ENCODE results near the gene IPCEF1. TPM values are rescaled to one million over a fixed set of nuclear protein-coding genes. Genes with fewer than 3 reads are reported as not detected.
A peak's percentile ranks its signal among the peaks of the same experiment; 100 is the strongest.

Gene IPCEF1
- total RNA-seq (2014; rRNA removed; shearing (Covaris generic)), result 0.13 TPM in 1 of 2 replicates, not detected in the other
- polyA plus RNA-seq (2015; cell fraction: cytosol; rRNA removed), result not detected in 2 replicates
- 1.8 TPM in 1 of 2 replicates, not detected in the other for polyA plus RNA-seq (2015; cell fraction: nucleus; rRNA removed)

- DNase-seq (ENCODE audit: low read depth, low spot score), result no peak
- in situ Hi-C loops (cut with HindIII; ENCODE audit: low pct_unique_long_range_greater_than_20kb, low sequenced_read_pairs), result no loop called here
Observed at GRCh38 chr6:154356690-154357089, at the start of gene IPCEF1. IPCEF1 (minus strand) TSS chr6:154356803; CDS start chr6:154265947, 90,856 bp downstream.

- DNase-seq (ENCODE audit: low read depth, low spot score), result no peak
- in situ Hi-C loops (cut with HindIII; ENCODE audit: low pct_unique_long_range_greater_than_20kb, low sequenced_read_pairs), result no loop called here
Observed at GRCh38 chr6:154406301-154406700, 49.7 kb upstream of the IPCEF1 start.

- DNase-seq (ENCODE audit: low read depth, low spot score), result no peak
- in situ Hi-C loops (cut with HindIII; ENCODE audit: low pct_unique_long_range_greater_than_20kb, low sequenced_read_pairs), result no loop called here
Observed at GRCh38 chr6:154404791-154405400, 48.3 kb upstream of the IPCEF1 start.

GRCh38 chr6:154403788-154404187 is 47.2 kb upstream of the IPCEF1 start:
- DNase-seq (ENCODE audit: low read depth, low spot score), result no peak
- in situ Hi-C loops (cut with HindIII; ENCODE audit: low pct_unique_long_range_greater_than_20kb, low sequenced_read_pairs), result no loop called here

- in situ Hi-C loops (cut with HindIII; ENCODE audit: low pct_unique_long_range_greater_than_20kb, low sequenced_read_pairs), result no loop called here
- DNase-seq (ENCODE audit: low read depth, low spot score), result no peak
Observed at GRCh38 chr6:154402081-154402780, 45.6 kb upstream of the IPCEF1 start.

- in situ Hi-C loops (cut with HindIII; ENCODE audit: low pct_unique_long_range_greater_than_20kb, low sequenced_read_pairs), result no loop called here
- DNase-seq (ENCODE audit: low read depth, low spot score), result no peak
Observed at GRCh38 chr6:154399097-154399496, 42.5 kb upstream of the IPCEF1 start.

- DNase-seq (ENCODE audit: low read depth, low spot score), result no peak
- in situ Hi-C loops (cut with HindIII; ENCODE audit: low pct_unique_long_range_greater_than_20kb, low sequenced_read_pairs), result no loop called here
Observed at GRCh38 chr6:154397491-154398195, 41.0 kb upstream of the IPCEF1 start.

- in situ Hi-C loops (cut with HindIII; ENCODE audit: low pct_unique_long_range_greater_than_20kb, low sequenced_read_pairs), result no loop called here
- no peak for DNase-seq (ENCODE audit: low read depth, low spot score)
Observed at GRCh38 chr6:154395878-154396277, 39.3 kb upstream of the IPCEF1 start.

- in situ Hi-C loops (cut with HindIII; ENCODE audit: low pct_unique_long_range_greater_than_20kb, low sequenced_read_pairs), result no loop called here
- DNase-seq (ENCODE audit: low read depth, low spot score), result no peak
Observed at GRCh38 chr6:154395316-154395715, 38.7 kb upstream of the IPCEF1 start.

GRCh38 chr6:154394571-154394970 is 38.0 kb upstream of the IPCEF1 start:
- in situ Hi-C loops (cut with HindIII; ENCODE audit: low pct_unique_long_range_greater_than_20kb, low sequenced_read_pairs), result no loop called here

GRCh38 chr6:154390034-154390433 is 33.4 kb upstream of the IPCEF1 start:
- no peak for DNase-seq (ENCODE audit: low read depth, low spot score)
- in situ Hi-C loops (cut with HindIII; ENCODE audit: low pct_unique_long_range_greater_than_20kb, low sequenced_read_pairs), result no loop called here

More at GRCh38 chr6:154394571-154394970, 38.0 kb upstream of the IPCEF1 start:
- DNase-seq (ENCODE audit: low read depth, low spot score), result peak; percentile 81

GRCh38 chr6:154388803-154389202 is 32.2 kb upstream of the IPCEF1 start:
- in situ Hi-C loops (cut with HindIII; ENCODE audit: low pct_unique_long_range_greater_than_20kb, low sequenced_read_pairs), result no loop called here

GRCh38 chr6:154386848-154387717 is 30.5 kb upstream of the IPCEF1 start:
- DNase-seq (ENCODE audit: low read depth, low spot score), result no peak
- in situ Hi-C loops (cut with HindIII; ENCODE audit: low pct_unique_long_range_greater_than_20kb, low sequenced_read_pairs), result no loop called here

More at GRCh38 chr6:154388803-154389202, 32.2 kb upstream of the IPCEF1 start:
- no peak for DNase-seq (ENCODE audit: low read depth, low spot score)

GRCh38 chr6:154384191-154384590 is 27.6 kb upstream of the IPCEF1 start:
- in situ Hi-C loops (cut with HindIII; ENCODE audit: low pct_unique_long_range_greater_than_20kb, low sequenced_read_pairs), result no loop called here
- DNase-seq (ENCODE audit: low read depth, low spot score), result no peak

GRCh38 chr6:154383273-154383672 is 26.7 kb upstream of the IPCEF1 start:
- no peak for DNase-seq (ENCODE audit: low read depth, low spot score)
- in situ Hi-C loops (cut with HindIII; ENCODE audit: low pct_unique_long_range_greater_than_20kb, low sequenced_read_pairs), result no loop called here

- in situ Hi-C loops (cut with HindIII; ENCODE audit: low pct_unique_long_range_greater_than_20kb, low sequenced_read_pairs), result no loop called here
- no peak for DNase-seq (ENCODE audit: low read depth, low spot score)
Observed at GRCh38 chr6:154382740-154383139, 26.1 kb upstream of the IPCEF1 start.

GRCh38 chr6:154381548-154381947 is 24.9 kb upstream of the IPCEF1 start:
- in situ Hi-C loops (cut with HindIII; ENCODE audit: low pct_unique_long_range_greater_than_20kb, low sequenced_read_pairs), result no loop called here
- DNase-seq (ENCODE audit: low read depth, low spot score), result no peak
